Caco-2 (cell line): ENCODE measurements around the gene CHST4. TPM values are rescaled to one million over a fixed set of nuclear protein-coding genes. Genes with fewer than 3 reads are reported as not detected.

Source experiments
- BruUV-seq: library from RNA; stranded (reverse); fragments of 400-500 nt; replicated peaks from 2 replicates; lab custom pipeline; 2021; lab: Mats Ljungman, UMichigan
- CTCF ChIA-PET: fragments of 300-600 bp; sonication (Branson Sonifier 250); formaldehyde crosslinking; loops from one replicate; lab custom pipeline; 2022; ENCODE audit warnings: antibody characterized with exemption; lab: Charles Lee
- POLR2A ChIA-PET: fragments of 300-600 bp; sonication (Branson Sonifier 250); formaldehyde crosslinking; loops from one replicate; lab custom pipeline; 2022; ENCODE audit warnings: antibody characterized with exemption; lab: Charles Lee
- DNase-seq, 2 experiments: peaks; one replicate each; pipeline versions ENCODE4 v3.0.0 to v3.0.0-alpha.2; 2020 to 2022
- H3K27me3 ChIP-seq: replicated peaks from 2 replicates; pipeline ENCODE4 v1.6.0; 2011; ENCODE audit warnings: low read length; ENCODE audit not compliant: control insufficient read depth, insufficient read depth
- H3K36me3 ChIP-seq: 2 replicates; pipeline ENCODE4 v1.5.1; 2011; ENCODE audit warnings: low read length; ENCODE audit not compliant: control insufficient read depth, insufficient read depth
- H3K4me1 ChIP-seq: fragments of 250-450 bp; sonication (Bioruptor Pico); 2 replicates; pipeline ENCODE4 v1.5.1; 2020; ENCODE audit warnings: mild to moderate bottlenecking
- H3K4me3 ChIP-seq: 2 replicates; pipeline ENCODE4 v1.5.1; 2011; ENCODE audit warnings: low read depth, mild to moderate bottlenecking, control low read depth, low read length
- H3K9me3 ChIP-seq: fragments of 250-450 bp; sonication (Bioruptor Pico); 2 replicates; pipeline ENCODE4 v1.5.1; 2020; ENCODE audit warnings: mild to moderate bottlenecking, moderate library complexity
- H3K27ac Mint-ChIP-seq: one replicate; pipeline ENCODE4 v1.8.0; 2022; ENCODE audit warnings: mixed read lengths; ENCODE audit not compliant: unreplicated experiment
- H3K27me3 Mint-ChIP-seq: one replicate; pipeline ENCODE4 v1.8.0; 2022; ENCODE audit warnings: mixed read lengths; ENCODE audit not compliant: insufficient read depth, unreplicated experiment
- H3K36me3 Mint-ChIP-seq: one replicate; pipeline ENCODE4 v1.8.0; 2022; ENCODE audit warnings: mild to moderate bottlenecking, mixed read lengths; ENCODE audit not compliant: insufficient read depth, unreplicated experiment
- H3K4me1 Mint-ChIP-seq: one replicate; pipeline ENCODE4 v1.8.0; 2022; ENCODE audit warnings: low read depth, mixed read lengths; ENCODE audit not compliant: unreplicated experiment
- H3K4me3 Mint-ChIP-seq: one replicate; pipeline ENCODE4 v1.8.0; 2022; ENCODE audit warnings: mild to moderate bottlenecking, moderate library complexity, mixed read lengths; ENCODE audit not compliant: unreplicated experiment
- H3K9me3 Mint-ChIP-seq: one replicate; pipeline ENCODE4 v1.8.0; 2022; ENCODE audit warnings: mixed read lengths; ENCODE audit not compliant: unreplicated experiment
- intact Hi-C: fragments of 100-400 bp; cut with micrococcal nuclease; formaldehyde crosslinking; loops from one replicate; pipeline ENCODE4 v1.10.0; 2022; ENCODE audit not compliant: unreplicated experiment
- total RNA-seq: library from RNA; stranded (reverse); gene quantifications from 2 replicates; pipeline ENCODE4 v1.2.3, GENCODE V29; 2022
- TF ChIP-seq, protein P1 (sequence below), 2 experiments: fragments of 200-600 bp in 1 of 2; IDR thresholded peaks; 1 replicate in 1 of 2; 2 replicates in 1 of 2; pipeline versions ENCODE4 v1.5.1 to v1.8.0; 2011 to 2022; ENCODE audit warnings: antibody characterized with exemption in 1 of 2, control low read depth in 1 of 2, inconsistent platforms in 1 of 2, low read depth in 1 of 2, low read length in 1 of 2, mild to moderate bottlenecking in 1 of 2, moderate library complexity in 1 of 2; ENCODE audit not compliant: insufficient read depth in 1 of 2, severe bottlenecking in 1 of 2, unreplicated experiment in 1 of 2

Gene CHST4
- total RNA-seq, 1 experiment from 2014 or later, result not detected

GRCh38 chr16:71504901-71505300 is 21.3 kb upstream of the CHST4 start:
- DNase-seq, result no peak
- no TSS peak for BruUV-seq

GRCh38 chr16:71507061-71507460 is 19.2 kb upstream of the CHST4 start:
- no peak overlapping the region for H3K4me3 ChIP-seq
- intact Hi-C loops, result no loop called here
- no TSS peak for BruUV-seq

More at GRCh38 chr16:71504901-71505300, 21.3 kb upstream of the CHST4 start:
- Histone ChIP-seq H3K4me1 (no peaks in the 10 kb centered on the region), H3K4me3 (no peak overlapping the region), H3K27me3 (no peaks in the 10 kb centered on the region), H3K9me3 (no peaks in the 10 kb centered on the region), H3K36me3 (no peaks in the 10 kb centered on the region)
- H3K9me3 Mint-ChIP-seq, result no peaks in the 10 kb centered on the region
- CTCF ChIA-PET, result no interaction called here
- H3K27me3 Mint-ChIP-seq, result peaks cover 2% of the 10 kb centered on the region
- TF ChIP-seq, protein P1, sequence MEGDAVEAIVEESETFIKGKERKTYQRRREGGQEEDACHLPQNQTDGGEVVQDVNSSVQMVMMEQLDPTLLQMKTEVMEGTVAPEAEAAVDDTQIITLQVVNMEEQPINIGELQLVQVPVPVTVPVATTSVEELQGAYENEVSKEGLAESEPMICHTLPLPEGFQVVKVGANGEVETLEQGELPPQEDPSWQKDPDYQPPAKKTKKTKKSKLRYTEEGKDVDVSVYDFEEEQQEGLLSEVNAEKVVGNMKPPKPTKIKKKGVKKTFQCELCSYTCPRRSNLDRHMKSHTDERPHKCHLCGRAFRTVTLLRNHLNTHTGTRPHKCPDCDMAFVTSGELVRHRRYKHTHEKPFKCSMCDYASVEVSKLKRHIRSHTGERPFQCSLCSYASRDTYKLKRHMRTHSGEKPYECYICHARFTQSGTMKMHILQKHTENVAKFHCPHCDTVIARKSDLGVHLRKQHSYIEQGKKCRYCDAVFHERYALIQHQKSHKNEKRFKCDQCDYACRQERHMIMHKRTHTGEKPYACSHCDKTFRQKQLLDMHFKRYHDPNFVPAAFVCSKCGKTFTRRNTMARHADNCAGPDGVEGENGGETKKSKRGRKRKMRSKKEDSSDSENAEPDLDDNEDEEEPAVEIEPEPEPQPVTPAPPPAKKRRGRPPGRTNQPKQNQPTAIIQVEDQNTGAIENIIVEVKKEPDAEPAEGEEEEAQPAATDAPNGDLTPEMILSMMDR (IDR thresholded peaks at IDR 0.05; ENCODE audit: insufficient read depth in 1 of 2, low read depth in 1 of 2, low read length in 1 of 2, severe bottlenecking in 1 of 2, unreplicated experiment in 1 of 2), result no peak
- no peak overlapping the region for H3K4me3 Mint-ChIP-seq
- no peaks in the 10 kb centered on the region for H3K4me1 Mint-ChIP-seq
- H3K36me3 Mint-ChIP-seq, result no peaks in the 10 kb centered on the region
- H3K27ac Mint-ChIP-seq, result no peak overlapping the region
- intact Hi-C loops, result no loop called here
- POLR2A ChIA-PET, result no interaction called here

GRCh38 chr16:71513302-71513701 is 12.9 kb upstream of the CHST4 start:
- intact Hi-C loops, result no loop called here
- no peaks in the 10 kb centered on the region; the same call in 1 of the 2 replicates for H3K27me3 ChIP-seq
- Mint-ChIP-seq H3K27ac (no peak overlapping the region), H3K36me3 (no peaks in the 10 kb centered on the region), H3K4me3 (no peak overlapping the region), H3K9me3 (no peaks in the 10 kb centered on the region), H3K27me3 (peaks cover 9% of the 10 kb centered on the region), H3K4me1 (no peaks in the 10 kb centered on the region)
- ChIA-PET CTCF (no interaction called here), POLR2A (no interaction called here)
- no peak for DNase-seq
- no peaks in the 10 kb centered on the region for H3K36me3 ChIP-seq
- H3K4me1 ChIP-seq, result no peaks in the 10 kb centered on the region
- peaks cover 3% of the 10 kb centered on the region; the same call in 1 of the 2 replicates for H3K9me3 ChIP-seq
- TF ChIP-seq, protein P1 (IDR thresholded peaks at IDR 0.05; ENCODE audit: insufficient read depth in 1 of 2, low read depth in 1 of 2, low read length in 1 of 2, severe bottlenecking in 1 of 2, unreplicated experiment in 1 of 2), result no peak
- BruUV-seq, result no TSS peak
- no peak overlapping the region for H3K4me3 ChIP-seq

More at GRCh38 chr16:71507061-71507460, 19.2 kb upstream of the CHST4 start:
- peaks cover 3% of the 10 kb centered on the region; the same call in 1 of the 2 replicates for H3K9me3 ChIP-seq
- H3K36me3 ChIP-seq, result no peaks in the 10 kb centered on the region
- H3K9me3 Mint-ChIP-seq, result no peaks in the 10 kb centered on the region
- TF ChIP-seq, protein P1 (IDR thresholded peaks at IDR 0.05; ENCODE audit: insufficient read depth in 1 of 2, low read depth in 1 of 2, low read length in 1 of 2, severe bottlenecking in 1 of 2, unreplicated experiment in 1 of 2), result no peak
- H3K27ac Mint-ChIP-seq, result no peak overlapping the region
- no peak overlapping the region for H3K4me3 Mint-ChIP-seq
- CTCF ChIA-PET, result no interaction called here
- H3K36me3 Mint-ChIP-seq, result no peaks in the 10 kb centered on the region
- no peak for DNase-seq
- POLR2A ChIA-PET, result no interaction called here
- no peaks in the 10 kb centered on the region for H3K27me3 ChIP-seq
- H3K4me1 Mint-ChIP-seq, result no peaks in the 10 kb centered on the region
- H3K27me3 Mint-ChIP-seq, result peaks cover 3% of the 10 kb centered on the region
- no peaks in the 10 kb centered on the region for H3K4me1 ChIP-seq
